ENCODE results near the gene KSR1. TPM values are rescaled to one million over a fixed set of nuclear protein-coding genes. Genes with fewer than 3 reads are reported as not detected.

KSR1 gene
- total and polyA plus RNA-seq, 9 of the 15 experiments (the other 6 are each of a cell fraction or from before 2014, with no cell fraction given) = 1.4 to 51.7 (median 18.4) TPM

DNA sequence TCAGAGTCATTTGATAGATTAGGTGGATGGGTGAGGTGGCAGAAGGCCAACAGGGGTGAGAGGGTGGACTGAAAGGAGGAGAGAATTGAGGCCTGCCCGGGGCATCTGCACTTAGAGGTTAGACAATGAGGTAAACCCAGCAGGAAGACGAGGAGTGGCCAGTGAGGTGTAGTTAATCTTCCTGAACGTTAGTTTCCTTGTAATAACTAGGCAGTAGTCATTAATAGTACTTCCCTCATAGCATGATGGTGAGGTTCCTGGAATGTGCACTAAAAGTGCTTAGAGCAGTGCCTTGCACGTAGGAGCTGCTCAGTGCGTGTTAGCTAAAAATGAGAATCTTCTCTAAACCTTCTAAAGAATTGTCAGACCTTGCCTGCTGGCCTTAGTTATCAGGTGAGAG is 13.5 kb upstream of the KSR1 start:
- Histone ChIP-seq H3K4me1 (replicated peaks in 1 of 2; ENCODE audit: control insufficient read depth in 2 of 2, insufficient read depth in 2 of 2, low read length in 2 of 2) (peaks cover 16 to 26% of the 10 kb centered on the region in 2 experiments; a peak in 4 of 5 replicates), H3K4me2 (ENCODE audit: insufficient read depth, low read length) (no peak overlapping the region), H3K9me1 (ENCODE audit: control insufficient read depth, insufficient read depth, low read length) (no peaks in the 10 kb centered on the region), H3K9ac (ENCODE audit: insufficient read depth in 1 of 2, low read depth in 2 of 2, low read length in 2 of 2) (no peak overlapping the region), H4K20me1 (replicated peaks; ENCODE audit: control insufficient read depth, insufficient read depth, low read length) (no peaks in the 10 kb centered on the region), H3K4me3 (no peak overlapping the region), H3K27ac (ENCODE audit: extremely low read depth, low read depth, low read length) (no peak overlapping the region), H3K79me2 (ENCODE audit: control insufficient read depth, insufficient read depth, low read length) (no peaks in the 10 kb centered on the region), H3K9me3 (replicated peaks; ENCODE audit: control insufficient read depth, insufficient read depth, low read depth, low read length) (no peaks in the 10 kb centered on the region), H3K27me3 (ENCODE audit: control insufficient read depth in 2 of 2, insufficient read depth in 2 of 2, low read length in 2 of 2) (no peaks in the 10 kb centered on the region), H3K36me3 (ENCODE audit: control insufficient read depth, insufficient read depth, low read length) (no peaks in the 10 kb centered on the region), H2AFZ (ENCODE audit: low read depth, low read length) (no peak overlapping the region)
- BruUV-seq (replicated peaks) = no TSS peak
- no peak for ATAC-seq
- TF ChIP-seq, protein P1, sequence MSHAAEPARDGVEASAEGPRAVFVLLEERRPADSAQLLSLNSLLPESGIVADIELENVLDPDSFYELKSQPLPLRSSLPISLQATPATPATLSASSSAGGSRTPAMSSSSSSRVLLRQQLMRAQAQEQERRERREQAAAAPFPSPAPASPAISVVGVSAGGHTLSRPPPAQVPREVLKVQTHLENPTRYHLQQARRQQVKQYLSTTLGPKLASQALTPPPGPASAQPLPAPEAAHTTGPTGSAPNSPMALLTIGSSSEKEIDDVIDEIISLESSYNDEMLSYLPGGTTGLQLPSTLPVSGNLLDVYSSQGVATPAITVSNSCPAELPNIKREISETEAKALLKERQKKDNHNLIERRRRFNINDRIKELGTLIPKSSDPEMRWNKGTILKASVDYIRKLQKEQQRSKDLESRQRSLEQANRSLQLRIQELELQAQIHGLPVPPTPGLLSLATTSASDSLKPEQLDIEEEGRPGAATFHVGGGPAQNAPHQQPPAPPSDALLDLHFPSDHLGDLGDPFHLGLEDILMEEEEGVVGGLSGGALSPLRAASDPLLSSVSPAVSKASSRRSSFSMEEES (CRISPR knock-in tag; IDR thresholded peaks at IDR 0.05) = no peak
- no peak for TF ChIP-seq RB1 (IDR thresholded peaks at IDR 0.05; ENCODE audit: low read depth)
- no peak for TF ChIP-seq MXI1 (IDR thresholded peaks at IDR 0.05; ENCODE audit: low read depth, low read length)
- no peak for TF ChIP-seq ZNF143 (CRISPR knock-in tag; IDR thresholded peaks at IDR 0.05)
- TF ChIP-seq TEAD2 (tag; IDR thresholded peaks at IDR 0.05) = no peak
- TF ChIP-seq JUND (IDR thresholded peaks at IDR 0.05; ENCODE audit: borderline replicate concordance, low read depth, low read length) = no peak
- no peak for TF ChIP-seq JUND (tag; IDR thresholded peaks at IDR 0.05; ENCODE audit: borderline replicate concordance, low read depth, low read length)
- TF ChIP-seq ZNF175 (CRISPR knock-in tag; IDR thresholded peaks at IDR 0.05; ENCODE audit: low read depth) = no peak
- no peak for TF ChIP-seq ZNF644 (tag; IDR thresholded peaks at IDR 0.05; ENCODE audit: low read depth)
- TF ChIP-seq, protein P2, sequence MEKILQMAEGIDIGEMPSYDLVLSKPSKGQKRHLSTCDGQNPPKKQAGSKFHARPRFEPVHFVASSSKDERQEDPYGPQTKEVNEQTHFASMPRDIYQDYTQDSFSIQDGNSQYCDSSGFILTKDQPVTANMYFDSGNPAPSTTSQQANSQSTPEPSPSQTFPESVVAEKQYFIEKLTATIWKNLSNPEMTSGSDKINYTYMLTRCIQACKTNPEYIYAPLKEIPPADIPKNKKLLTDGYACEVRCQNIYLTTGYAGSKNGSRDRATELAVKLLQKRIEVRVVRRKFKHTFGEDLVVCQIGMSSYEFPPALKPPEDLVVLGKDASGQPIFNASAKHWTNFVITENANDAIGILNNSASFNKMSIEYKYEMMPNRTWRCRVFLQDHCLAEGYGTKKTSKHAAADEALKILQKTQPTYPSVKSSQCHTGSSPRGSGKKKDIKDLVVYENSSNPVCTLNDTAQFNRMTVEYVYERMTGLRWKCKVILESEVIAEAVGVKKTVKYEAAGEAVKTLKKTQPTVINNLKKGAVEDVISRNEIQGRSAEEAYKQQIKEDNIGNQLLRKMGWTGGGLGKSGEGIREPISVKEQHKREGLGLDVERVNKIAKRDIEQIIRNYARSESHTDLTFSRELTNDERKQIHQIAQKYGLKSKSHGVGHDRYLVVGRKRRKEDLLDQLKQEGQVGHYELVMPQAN (IDR thresholded peaks at IDR 0.05; ENCODE audit: borderline replicate concordance) = no peak
- no peak for TF ChIP-seq KDM1A (IDR thresholded peaks at IDR 0.05)
- TF ChIP-seq ZC3H11A (IDR thresholded peaks at IDR 0.05; ENCODE audit: low read depth, low read length) = no peak
- no peak for TF ChIP-seq YY1 (IDR thresholded peaks at IDR 0.05; ENCODE audit: borderline replicate concordance in 1 of 3, control insufficient read depth in 1 of 3, extremely low read depth in 1 of 3, insufficient read depth in 3 of 3, insufficient read length in 1 of 3, insufficient replicate concordance in 2 of 3, low read depth in 1 of 3, low read length in 2 of 3)
- TF ChIP-seq BCOR (IDR thresholded peaks at IDR 0.05) = no peak
- TF ChIP-seq NFE2 (IDR thresholded peaks at IDR 0.05; ENCODE audit: low read depth) = no peak
- TF ChIP-seq ZNF217 (CRISPR knock-in tag; IDR thresholded peaks at IDR 0.05) = no peak
- POLR2A ChIA-PET = interaction anchor here (0.5 kb wide), 1 partner anchor 22 kb away, joined by 3 read pairs; no protein-coding TSS in a partner anchor
- WGBS (ENCODE audit: insufficient coverage, low coverage, missing lambda C conversion rate) = 31% methylated on average over 5 of the region's 5 CpGs
- intact Hi-C loops (cut with micrococcal nuclease) (no loop called here), in situ Hi-C loops (cut with MboI) (no loop called here)
- FAIRE-seq = no peak
- DNase-seq (ENCODE audit: extremely low read depth in 1 of 4, low spot score in 3 of 4) = no peak
- CTCF ChIA-PET (ENCODE audit: low intra/inter-chr PET ratio) = no interaction called here
